Measurements from ENCODE around the gene FOXO6.
"Not testable (repeated sequence)": the region's sequence is repeated elsewhere in the genome, so short reads cannot be mapped to it uniquely, and the experiment has no call there.

The FOXO6 gene

DNA sequence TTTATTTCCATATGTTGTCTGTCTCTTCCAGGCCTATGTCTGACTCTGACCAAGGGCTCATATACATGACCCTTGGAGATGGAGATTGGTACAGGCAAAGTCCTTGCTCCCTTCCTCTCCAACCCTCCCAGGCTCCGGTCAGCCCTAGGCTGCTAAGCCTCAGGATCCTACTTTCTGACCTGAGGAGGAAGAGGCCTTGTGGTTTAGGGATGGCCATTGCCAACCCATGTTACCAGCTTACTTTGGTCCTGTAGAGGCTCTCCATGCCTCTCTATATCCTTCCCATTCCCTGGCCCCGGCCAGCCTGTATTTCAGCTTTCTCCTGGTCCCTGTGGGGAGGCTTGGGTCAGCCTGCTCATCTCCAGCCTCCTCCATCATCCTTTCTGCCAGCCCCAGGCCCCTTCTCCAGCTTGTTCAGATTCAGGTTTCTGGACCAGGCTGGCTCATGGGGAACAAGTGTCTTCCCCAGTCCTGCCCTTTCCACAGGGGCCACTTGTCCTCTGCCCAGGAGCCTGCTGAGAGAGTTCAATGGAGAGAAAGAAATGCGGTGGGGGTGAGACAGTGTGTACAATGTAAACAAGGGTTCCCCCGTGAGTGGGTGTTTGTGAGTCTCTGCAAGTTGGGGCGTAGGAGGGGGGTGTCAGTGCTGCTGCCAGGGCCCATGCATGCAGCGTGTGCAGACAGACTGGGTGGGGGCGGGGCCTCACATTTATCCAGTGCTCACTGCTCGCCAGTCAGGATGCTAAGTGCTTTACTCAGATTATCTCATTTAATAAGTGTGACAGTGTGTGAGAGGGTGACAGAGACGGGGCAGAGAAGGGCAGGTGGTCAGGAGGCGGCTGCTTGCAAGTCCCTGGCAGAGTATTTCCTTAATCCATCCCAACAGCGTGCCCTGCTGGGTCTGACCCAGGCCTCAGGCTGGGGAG, 31.3 kb upstream of the FOXO6 start:
- DNase-seq, result peak; percentile 94

GRCh38 chr1:41330588-41331545, 30.4 kb upstream of the FOXO6 start:
- peak; percentile 90 for DNase-seq

GRCh38 chr1:41331546-41331917, 29.7 kb upstream of the FOXO6 start:
- no peak for DNase-seq

- DNase-seq, result not testable (repeated sequence)
Measured at GRCh38 chr1:41332161-41332560, 29.1 kb upstream of the FOXO6 start.

DNA sequence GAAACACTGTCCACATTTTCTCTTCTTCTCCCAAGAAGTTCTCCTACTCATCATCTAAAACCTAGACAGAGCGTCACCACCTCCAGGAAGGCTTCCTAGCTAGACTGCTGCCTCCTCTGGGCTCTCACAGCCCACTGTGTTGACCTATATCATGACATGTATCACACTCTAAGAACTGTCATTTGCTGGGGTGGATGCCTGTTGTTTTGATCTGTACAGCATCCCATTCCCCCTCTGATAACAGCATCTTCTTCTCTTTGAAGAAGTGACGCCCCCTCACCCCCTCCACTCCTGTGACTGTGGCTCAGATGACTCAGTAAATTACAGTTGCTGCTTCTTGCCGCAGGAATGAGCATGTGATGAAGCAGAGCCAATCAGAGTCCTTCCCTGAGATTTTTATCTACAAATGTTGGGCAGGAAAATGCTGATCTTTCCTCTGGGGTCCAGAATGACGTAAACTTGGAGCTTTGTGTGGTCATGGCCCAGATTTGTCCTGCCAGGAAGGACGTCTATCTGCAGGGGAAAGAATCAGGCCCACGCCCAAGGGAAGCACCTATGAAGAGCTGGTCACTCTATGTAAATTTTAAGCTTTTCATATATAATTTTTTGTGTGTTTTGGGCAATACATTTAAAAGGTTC, 28.0 kb upstream of the FOXO6 start:
- DNase-seq, result no peak

- no peak for DNase-seq
Measured at GRCh38 chr1:41338820-41339219, 22.4 kb upstream of the FOXO6 start.

DNA sequence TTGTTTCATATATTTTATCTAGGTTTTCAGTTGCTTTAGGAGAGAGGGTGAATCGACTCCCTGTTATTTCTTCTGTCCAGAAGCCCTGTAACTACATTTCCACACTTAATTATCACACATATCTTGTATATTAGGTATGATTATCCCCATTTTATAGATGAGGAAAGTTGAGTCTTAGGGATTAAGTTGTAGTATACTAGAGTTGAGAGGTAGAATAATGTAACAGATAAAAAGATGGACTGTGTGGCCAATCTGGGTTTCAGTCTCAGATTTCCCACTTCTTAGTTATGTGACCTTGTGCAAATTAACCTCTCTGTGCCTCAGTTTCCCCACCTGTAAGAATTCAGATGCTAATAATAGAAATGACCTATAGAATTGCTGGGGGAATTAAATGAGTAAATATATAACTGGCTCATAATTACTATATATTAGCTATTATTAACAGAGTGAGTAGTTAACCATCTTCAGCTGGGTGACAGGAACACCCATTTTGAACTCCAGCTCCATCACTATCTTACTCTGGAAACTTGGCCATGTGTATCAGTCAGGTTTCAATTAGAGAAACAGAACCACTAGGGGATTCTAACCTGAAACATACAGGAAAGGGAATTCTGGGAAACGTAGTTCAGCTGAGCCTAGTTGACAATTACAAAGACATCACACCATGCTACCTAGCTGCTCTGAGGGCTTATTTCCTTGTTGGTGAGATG, 20.4 kb upstream of the FOXO6 start:
- DNase-seq, result peak; percentile 67

DNA sequence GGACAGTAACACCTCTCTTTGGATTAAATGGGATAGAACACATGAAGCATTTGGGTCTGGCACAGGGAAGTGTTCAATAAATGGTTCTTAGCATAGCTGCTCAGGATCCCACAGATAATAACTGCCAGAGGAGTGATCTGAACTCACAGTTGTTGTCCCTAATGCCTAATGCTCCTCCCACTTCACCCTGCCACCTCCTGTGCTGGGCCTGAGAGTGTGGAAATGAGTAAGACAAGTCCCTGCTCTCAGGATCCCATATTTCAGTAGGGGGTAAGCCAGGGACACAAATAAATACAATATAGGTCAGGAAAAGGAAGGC, 19.9 kb upstream of the FOXO6 start:
- DNase-seq, result peak; percentile 60

DNA sequence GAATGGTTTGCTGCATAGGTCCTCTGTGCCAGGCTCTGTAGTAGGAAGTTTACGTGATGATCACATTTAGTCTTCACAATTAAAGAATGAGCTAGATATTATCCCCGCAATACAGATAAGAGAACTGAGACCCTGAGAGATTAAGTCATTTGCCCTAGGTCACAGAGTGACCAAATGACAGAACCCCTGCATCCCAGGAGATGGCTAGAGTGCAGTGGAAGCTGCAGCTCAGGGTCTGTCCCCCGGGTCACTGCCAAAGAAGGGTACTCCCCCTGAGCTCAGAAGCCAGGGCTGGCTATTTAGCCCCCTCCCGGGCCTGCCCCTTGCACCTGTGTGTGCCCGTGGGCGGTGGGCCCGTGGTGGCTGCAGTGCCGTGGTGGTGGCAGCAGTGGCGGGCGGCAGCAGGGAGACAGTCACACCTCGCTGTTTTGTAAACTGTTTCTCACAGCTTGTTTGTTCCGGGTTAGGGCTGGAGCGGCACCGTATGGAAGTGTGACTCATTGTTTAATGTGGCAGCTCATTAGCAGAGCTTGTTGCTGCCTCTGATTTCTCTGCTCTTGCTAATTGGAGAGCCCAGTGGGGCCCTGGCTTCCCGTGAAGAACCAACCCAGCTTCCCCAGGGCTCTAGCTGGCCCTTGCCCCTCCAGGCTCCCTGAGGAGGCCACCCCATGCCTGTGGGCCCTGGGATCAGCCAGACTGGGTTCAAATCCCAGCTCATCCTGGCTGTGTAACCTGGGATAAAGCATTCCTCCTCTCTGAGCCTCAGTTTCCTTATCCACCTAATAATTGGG, 19.3 kb upstream of the FOXO6 start:
- peak; percentile 51 for DNase-seq

GRCh38 chr1:41342774-41343355, 18.4 kb upstream of the FOXO6 start:
- no peak for DNase-seq

DNA sequence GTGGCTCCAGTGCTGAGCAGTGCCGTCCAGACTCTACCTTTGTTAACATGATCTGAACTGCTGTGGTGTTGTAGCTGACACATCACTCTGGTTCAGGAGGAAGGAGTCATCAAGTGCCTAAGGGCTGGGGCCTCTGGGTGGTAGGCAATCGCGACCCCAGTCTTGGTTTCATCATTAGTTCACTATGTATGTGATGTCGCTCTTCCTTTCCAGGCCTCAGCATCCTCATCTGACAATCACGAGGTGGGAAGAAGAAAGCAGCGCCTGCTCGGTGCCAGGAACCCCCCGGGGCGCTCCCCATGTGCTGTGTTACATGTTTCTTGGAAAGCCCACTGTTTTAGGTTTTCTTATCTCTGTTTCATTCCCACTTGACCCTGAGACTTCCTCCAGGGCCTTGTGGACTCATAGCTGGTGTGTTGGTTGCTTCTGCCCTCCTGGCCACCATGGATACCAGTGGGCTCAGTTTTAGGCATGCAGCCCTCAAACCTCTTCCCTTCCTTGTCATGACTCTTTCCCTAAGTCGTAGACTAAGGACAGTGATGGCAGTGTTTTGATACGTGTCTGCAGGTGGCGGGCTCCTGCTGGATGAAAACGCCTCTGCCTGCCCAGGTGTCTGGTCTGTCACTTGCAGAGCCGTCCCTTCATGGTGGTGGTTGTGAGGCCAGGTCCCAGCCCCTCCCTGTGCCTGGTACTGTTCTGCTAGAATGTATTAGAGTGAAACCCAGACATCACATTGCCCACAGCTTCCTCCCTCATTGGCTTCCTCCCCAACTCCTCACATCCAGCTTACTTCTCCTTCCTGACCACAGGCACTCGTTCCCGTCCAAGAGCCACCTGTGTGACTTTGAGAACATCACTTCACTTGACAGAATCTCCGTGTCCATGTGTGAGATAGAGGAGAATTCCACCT, 17.2 kb upstream of the FOXO6 start:
- DNase-seq, result no peak

GRCh38 chr1:41344708-41345159, 16.5 kb upstream of the FOXO6 start:
- no peak for DNase-seq

DNA sequence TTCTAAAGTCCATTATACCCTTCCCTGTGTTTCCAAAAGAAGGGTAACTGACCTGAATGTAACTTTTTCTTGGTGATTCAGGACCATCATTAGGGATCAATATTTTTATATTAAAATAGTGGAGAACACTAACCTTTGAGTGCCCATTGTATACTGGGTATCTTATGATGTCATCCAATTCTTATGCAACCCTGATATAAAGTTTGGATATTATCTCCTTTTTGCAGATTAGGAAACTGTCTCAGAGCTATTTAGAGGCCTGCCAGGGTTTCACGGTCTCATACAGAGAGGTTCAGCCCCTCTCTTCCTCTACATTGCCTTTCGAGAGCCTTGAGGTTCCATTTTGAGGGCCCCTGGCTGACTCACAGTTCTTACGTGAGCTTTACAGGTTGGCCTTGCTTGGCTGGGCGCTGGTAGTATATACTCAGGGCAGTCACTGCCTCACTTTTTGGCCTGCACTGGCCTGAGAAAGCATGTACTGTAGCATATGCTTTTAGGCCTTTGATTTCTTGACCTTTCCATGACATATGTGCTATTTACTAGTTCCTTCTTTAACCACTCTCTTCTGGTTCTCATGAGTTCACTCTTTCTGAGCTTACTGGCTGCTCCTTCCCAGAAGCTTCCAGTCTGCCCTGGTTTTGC, 15.7 kb upstream of the FOXO6 start:
- no peak for DNase-seq

DNA sequence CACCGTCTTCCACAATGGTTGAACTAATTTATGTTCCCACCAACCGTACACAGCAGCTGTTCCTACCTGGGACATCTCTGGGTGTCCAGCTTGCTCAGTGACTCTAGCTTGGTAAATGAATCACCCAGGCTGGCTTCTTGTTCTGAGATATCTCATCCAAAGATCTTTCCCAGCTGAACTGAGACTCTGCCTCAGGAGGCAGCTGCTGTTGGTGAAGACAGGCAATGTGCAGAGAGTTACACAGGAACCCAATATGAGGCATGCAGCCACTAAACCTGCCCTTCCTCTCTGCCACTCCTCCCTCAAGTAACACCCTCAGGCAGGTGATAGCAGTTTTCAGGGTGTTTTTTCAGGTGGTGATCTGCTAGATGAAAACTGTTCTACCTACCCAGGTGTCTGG, 14.0 kb upstream of the FOXO6 start:
- no peak for DNase-seq

DNA sequence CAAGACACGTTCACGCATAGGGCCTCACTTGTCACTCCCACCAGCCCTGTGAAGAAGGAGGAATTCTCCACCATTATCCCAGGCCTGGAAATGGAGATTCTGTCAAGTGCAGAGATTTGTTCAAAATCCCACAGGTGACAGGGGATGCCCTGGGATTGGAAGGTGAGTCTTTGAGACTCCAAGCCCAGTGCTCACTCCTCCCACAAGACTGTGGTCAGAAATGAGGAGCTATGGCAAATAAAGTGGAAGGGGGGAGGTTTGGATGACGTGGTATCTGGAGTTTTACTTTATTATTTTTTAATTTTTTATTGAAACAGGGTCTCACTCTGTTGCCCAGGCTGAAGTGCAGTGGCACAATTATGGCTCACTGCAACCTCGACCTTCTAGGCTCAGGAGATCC, 12.8 kb upstream of the FOXO6 start:
- DNase-seq, result no peak

DNA sequence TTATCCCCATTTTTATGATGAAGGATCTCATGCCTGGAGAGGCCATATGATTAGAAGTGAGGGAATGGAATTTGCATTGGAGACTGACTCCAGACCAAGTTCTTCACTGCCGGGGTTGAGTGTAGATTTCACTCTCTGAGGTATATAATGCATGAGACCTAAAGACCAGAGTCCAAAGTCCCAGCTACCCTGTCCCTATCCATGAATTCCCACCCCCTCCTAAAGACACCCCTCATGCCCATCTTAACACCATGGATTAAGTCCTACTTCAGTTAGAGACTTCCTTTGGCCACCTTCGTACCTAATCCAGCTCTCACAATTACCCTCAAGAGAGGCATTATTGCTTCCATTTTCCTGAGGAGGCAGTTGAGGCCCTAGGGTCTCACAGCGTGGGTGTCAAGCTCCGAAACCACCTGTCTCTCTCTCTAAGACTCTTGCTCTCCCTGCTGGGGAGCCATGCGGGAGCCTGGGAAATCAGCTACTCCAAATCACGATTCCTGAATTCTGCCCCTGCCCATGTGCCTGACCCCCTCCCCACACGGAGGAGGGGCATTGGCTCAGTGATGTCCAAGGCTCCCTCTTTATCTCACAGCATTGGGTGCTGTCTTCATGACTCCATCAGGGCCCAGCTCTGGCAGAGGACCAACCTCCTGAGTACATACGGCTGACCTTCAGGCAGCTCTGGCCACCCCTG, 11.7 kb upstream of the FOXO6 start:
- DNase-seq, result no peak

- DNase-seq, result no peak
Measured at GRCh38 chr1:41350055-41350378, 11.2 kb upstream of the FOXO6 start.

DNA sequence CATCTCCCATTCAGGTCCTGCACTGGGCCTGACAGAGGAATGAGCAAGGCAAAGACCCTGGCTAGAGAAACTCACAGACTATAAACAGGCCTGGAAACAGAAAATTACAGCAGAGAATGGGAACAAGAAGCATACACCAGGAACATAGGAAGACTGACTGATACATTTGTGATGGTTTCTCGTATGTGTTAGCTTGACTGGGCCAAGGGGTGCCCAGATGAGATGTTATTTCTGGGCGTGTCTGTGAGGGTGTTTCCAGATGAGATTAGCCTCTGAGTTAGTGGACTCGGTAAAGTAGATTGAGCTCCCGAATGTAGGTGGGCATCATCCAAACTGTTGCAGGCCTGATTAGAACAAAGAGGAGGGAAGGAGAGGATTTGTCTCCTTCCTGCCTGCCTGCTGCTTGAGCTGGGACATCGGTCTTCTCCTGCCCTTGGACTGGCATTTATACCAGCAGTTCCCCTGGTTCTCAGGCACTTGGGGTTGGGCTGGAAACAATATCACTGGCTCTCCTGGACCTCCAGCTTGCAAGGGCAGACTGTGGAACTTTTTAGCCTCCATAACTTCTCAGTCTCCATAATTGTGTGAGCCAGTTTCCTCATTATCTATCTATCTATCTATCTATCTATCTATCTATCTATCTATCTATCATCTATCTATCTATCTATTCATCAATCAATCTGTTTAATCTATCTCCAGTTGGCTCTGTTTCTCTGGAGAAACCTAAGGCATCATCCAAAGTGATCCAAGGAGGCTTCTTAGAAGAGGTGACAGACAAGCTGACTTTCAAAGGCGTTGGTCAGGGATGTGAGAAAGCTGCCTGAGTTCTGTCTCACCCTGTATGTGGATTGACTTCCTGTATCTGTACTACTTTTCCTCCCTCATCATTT, 9.7 kb upstream of the FOXO6 start:
- DNase-seq, result no peak

Measured in NCI-H82 (cell line).